ENCODE data around the gene LYZL1. TPM values are rescaled to one million over a fixed set of nuclear protein-coding genes. Genes with fewer than 3 reads are reported as not detected.

LYZL1 gene
- total and polyA plus RNA-seq, 9 of the 15 experiments (the other 6 are each of a cell fraction or from before 2014, with no cell fraction given), result not detected

DNA sequence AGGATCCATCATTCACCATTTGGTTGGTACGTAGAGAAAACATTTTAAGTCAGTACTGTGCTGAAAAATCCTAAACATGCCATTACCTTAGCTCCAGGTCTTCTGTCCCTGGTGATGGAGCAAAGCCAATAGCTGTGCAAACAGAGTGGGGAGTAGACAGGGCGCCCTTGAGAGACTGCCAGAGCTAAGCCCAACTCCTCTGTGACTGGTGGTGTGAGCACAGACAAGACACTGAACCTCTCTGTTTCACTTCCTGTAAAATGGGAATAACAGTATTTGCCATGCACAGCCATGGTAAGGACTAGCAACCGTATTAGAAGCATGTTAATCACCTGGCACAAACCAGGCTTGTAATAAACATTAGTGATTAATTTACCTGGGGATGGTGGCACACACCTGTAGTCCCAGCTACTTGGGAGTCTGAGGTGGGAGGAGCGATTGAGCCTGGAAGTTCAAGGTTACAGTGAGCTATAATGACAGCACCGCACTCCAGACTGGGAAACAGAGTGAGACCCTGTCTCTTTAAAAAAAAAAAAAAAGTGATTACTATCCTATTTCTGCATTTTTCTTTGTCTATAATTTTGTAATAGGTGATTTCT is 28.7 kb downstream of the LYZL1 start:
- POLR2A ChIA-PET, result interaction anchor here (0.6 to 0.8 kb wide), 2 partner anchors 8 to 163 kb away, joined by 3 to 5 read pairs; no protein-coding TSS in a partner anchor
- no peak overlapping the region for H3K4me2 ChIP-seq (ENCODE audit: insufficient read depth, low read length)
- no peak for ATAC-seq
- WGBS (ENCODE audit: insufficient coverage, low coverage, missing lambda C conversion rate), result 0% methylated on average over 5 of the region's 5 CpGs
- CTCF ChIA-PET (ENCODE audit: low intra/inter-chr PET ratio), result interaction anchor here (0.6 kb wide), 1 partner anchor 74 kb away, joined by 3 read pairs; no protein-coding TSS in a partner anchor
- peaks cover 8 to 29% of the 10 kb centered on the region in 2 experiments for H3K27me3 ChIP-seq (ENCODE audit: control insufficient read depth in 2 of 2, insufficient read depth in 2 of 2, low read length in 2 of 2)
- H3K9me1 ChIP-seq (ENCODE audit: control insufficient read depth, insufficient read depth, low read length), result no peaks in the 10 kb centered on the region
- H3K36me3 ChIP-seq (ENCODE audit: control insufficient read depth, insufficient read depth, low read length), result no peaks in the 10 kb centered on the region
- H3K27ac ChIP-seq (ENCODE audit: extremely low read depth, low read depth, low read length), result no peak overlapping the region
- H3K9me3 ChIP-seq (replicated peaks; ENCODE audit: control insufficient read depth, insufficient read depth, low read depth, low read length), result no peaks in the 10 kb centered on the region
- peaks cover 0 to 3% of the 10 kb centered on the region in 2 experiments; a peak in 1 of 5 replicates for H3K4me1 ChIP-seq (replicated peaks in 1 of 2; ENCODE audit: control insufficient read depth in 2 of 2, insufficient read depth in 2 of 2, low read length in 2 of 2)
- FAIRE-seq, result no peak
- H3K9ac ChIP-seq (ENCODE audit: insufficient read depth in 1 of 2, low read depth in 2 of 2, low read length in 2 of 2), result no peak overlapping the region
- BruUV-seq (replicated peaks), result no TSS peak
- no peaks in the 10 kb centered on the region for H4K20me1 ChIP-seq (replicated peaks; ENCODE audit: control insufficient read depth, insufficient read depth, low read length)
- H3K79me2 ChIP-seq (ENCODE audit: control insufficient read depth, insufficient read depth, low read length), result no peaks in the 10 kb centered on the region
- intact Hi-C loops (cut with micrococcal nuclease), result no loop called here
- no peak overlapping the region for H2AFZ ChIP-seq (ENCODE audit: low read depth, low read length)
- H3K4me3 ChIP-seq, result no peak overlapping the region
- DNase-seq (ENCODE audit: extremely low read depth in 1 of 4, low spot score in 3 of 4), result no peak
- in situ Hi-C loops (cut with MboI), result no loop called here
- TF ChIP-seq, protein P1, sequence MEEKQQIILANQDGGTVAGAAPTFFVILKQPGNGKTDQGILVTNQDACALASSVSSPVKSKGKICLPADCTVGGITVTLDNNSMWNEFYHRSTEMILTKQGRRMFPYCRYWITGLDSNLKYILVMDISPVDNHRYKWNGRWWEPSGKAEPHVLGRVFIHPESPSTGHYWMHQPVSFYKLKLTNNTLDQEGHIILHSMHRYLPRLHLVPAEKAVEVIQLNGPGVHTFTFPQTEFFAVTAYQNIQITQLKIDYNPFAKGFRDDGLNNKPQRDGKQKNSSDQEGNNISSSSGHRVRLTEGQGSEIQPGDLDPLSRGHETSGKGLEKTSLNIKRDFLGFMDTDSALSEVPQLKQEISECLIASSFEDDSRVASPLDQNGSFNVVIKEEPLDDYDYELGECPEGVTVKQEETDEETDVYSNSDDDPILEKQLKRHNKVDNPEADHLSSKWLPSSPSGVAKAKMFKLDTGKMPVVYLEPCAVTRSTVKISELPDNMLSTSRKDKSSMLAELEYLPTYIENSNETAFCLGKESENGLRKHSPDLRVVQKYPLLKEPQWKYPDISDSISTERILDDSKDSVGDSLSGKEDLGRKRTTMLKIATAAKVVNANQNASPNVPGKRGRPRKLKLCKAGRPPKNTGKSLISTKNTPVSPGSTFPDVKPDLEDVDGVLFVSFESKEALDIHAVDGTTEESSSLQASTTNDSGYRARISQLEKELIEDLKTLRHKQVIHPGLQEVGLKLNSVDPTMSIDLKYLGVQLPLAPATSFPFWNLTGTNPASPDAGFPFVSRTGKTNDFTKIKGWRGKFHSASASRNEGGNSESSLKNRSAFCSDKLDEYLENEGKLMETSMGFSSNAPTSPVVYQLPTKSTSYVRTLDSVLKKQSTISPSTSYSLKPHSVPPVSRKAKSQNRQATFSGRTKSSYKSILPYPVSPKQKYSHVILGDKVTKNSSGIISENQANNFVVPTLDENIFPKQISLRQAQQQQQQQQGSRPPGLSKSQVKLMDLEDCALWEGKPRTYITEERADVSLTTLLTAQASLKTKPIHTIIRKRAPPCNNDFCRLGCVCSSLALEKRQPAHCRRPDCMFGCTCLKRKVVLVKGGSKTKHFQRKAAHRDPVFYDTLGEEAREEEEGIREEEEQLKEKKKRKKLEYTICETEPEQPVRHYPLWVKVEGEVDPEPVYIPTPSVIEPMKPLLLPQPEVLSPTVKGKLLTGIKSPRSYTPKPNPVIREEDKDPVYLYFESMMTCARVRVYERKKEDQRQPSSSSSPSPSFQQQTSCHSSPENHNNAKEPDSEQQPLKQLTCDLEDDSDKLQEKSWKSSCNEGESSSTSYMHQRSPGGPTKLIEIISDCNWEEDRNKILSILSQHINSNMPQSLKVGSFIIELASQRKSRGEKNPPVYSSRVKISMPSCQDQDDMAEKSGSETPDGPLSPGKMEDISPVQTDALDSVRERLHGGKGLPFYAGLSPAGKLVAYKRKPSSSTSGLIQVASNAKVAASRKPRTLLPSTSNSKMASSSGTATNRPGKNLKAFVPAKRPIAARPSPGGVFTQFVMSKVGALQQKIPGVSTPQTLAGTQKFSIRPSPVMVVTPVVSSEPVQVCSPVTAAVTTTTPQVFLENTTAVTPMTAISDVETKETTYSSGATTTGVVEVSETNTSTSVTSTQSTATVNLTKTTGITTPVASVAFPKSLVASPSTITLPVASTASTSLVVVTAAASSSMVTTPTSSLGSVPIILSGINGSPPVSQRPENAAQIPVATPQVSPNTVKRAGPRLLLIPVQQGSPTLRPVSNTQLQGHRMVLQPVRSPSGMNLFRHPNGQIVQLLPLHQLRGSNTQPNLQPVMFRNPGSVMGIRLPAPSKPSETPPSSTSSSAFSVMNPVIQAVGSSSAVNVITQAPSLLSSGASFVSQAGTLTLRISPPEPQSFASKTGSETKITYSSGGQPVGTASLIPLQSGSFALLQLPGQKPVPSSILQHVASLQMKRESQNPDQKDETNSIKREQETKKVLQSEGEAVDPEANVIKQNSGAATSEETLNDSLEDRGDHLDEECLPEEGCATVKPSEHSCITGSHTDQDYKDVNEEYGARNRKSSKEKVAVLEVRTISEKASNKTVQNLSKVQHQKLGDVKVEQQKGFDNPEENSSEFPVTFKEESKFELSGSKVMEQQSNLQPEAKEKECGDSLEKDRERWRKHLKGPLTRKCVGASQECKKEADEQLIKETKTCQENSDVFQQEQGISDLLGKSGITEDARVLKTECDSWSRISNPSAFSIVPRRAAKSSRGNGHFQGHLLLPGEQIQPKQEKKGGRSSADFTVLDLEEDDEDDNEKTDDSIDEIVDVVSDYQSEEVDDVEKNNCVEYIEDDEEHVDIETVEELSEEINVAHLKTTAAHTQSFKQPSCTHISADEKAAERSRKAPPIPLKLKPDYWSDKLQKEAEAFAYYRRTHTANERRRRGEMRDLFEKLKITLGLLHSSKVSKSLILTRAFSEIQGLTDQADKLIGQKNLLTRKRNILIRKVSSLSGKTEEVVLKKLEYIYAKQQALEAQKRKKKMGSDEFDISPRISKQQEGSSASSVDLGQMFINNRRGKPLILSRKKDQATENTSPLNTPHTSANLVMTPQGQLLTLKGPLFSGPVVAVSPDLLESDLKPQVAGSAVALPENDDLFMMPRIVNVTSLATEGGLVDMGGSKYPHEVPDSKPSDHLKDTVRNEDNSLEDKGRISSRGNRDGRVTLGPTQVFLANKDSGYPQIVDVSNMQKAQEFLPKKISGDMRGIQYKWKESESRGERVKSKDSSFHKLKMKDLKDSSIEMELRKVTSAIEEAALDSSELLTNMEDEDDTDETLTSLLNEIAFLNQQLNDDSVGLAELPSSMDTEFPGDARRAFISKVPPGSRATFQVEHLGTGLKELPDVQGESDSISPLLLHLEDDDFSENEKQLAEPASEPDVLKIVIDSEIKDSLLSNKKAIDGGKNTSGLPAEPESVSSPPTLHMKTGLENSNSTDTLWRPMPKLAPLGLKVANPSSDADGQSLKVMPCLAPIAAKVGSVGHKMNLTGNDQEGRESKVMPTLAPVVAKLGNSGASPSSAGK (IDR thresholded peaks at IDR 0.05), result no peak
- TF ChIP-seq YBX1 (IDR thresholded peaks at IDR 0.05), result no peak
- no peak for TF ChIP-seq SIN3A (IDR thresholded peaks at IDR 0.05; ENCODE audit: borderline replicate concordance in 2 of 2, control insufficient read depth in 1 of 2, low read depth in 2 of 2, low read length in 2 of 2)
- TF ChIP-seq THRA (IDR thresholded peaks at IDR 0.05), result no peak
- no peak for TF ChIP-seq NFIC (IDR thresholded peaks at IDR 0.05)
- TF ChIP-seq ARHGAP35 (IDR thresholded peaks at IDR 0.05; ENCODE audit: partially characterized antibody), result no peak
- TF ChIP-seq ZNF175 (CRISPR knock-in tag; IDR thresholded peaks at IDR 0.05; ENCODE audit: low read depth), result no peak
- TF ChIP-seq MIER1 (IDR thresholded peaks at IDR 0.05; ENCODE audit: low read depth), result no peak
- no peak for TF ChIP-seq STAG1 (CRISPR knock-in tag; IDR thresholded peaks at IDR 0.05; ENCODE audit: borderline replicate concordance)
- TF ChIP-seq FOXA1 (IDR thresholded peaks at IDR 0.05; ENCODE audit: borderline replicate concordance), result no peak
